Heart left ventricle (tissue), 13 donors: ENCODE results near the gene SEC61A1.

Source experiments
- POLR2A ChIP-seq, 2 donors: fragments of 450-650 bp; IDR thresholded peaks; one replicate each; pipeline ENCODE4 v1.6.1; 2017; ENCODE audit warnings: antibody characterized with exemption in 2 of 2, mild to moderate bottlenecking in 2 of 2, moderate library complexity in 2 of 2
- TF ChIP-seq, protein P1 (sequence below), 12 donors: fragments of 200-600 bp; sonication (generic) in 4 of 12; IDR thresholded peaks; one replicate each; pipeline versions ENCODE4 v1.5.0 to v1.8.0; 2018 to 2022; ENCODE audit warnings: antibody characterized with exemption in 12 of 12, mild to moderate bottlenecking in 5 of 12
- donor health status: ischemic (EF 13 %, LVEDD 7.1; RV severe dilation, severe dysfunction).
- donor health status: DM: no; HTN: yes; CAD: no.
- donor health status: DM: no; HTN: no; CAD: no.
- donor health status: ischemic (EF 25% LVEDD 6.9; RV normal size, moderate dysfunction).
- donor health status: ischemic (EF 25% LVEDD 5.7; RV mildly dilated, moderate dysfunction).
- donor health status: ischemic (EF 35%, LVEDD 5.7; RV mildly dilated, moderate dysfunction).
- donor health status: nonischemic (EF 11% LVEDD 7.7; RV severe dilation, severe dysfunction).
- donor health status: DM: yes; HTN: yes; CAD: no.
- donor health status: PGD.
- donor health status: ischemic (EF 29% LVEDD 5.4; RV normal size, mild dysfunction).
- donor health status: nonischemic (EF 23%, LVEDD 6.1; RV moderate dilation, normal function).

DNA sequence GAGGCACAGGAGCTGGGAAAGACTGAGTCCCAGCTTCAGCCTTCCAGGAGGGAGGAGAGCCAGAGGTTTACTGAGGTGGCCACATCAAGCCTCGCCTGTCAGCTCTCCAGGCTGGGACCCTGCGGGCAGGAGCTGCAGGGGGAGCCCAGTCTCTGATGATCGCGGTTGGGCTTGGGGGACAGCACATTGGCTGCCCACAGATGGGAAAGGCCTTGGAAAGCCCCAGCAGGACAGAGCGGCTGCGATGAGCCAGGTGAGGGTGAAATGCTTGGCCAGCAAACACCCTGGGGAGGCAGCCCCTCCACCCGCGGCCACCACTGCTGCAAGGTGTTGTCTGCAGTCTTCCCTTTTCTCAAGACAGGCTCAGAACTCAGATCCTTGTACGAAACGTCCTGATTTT, 31.2 kb downstream of the SEC61A1 start:
- TF ChIP-seq, protein P1, sequence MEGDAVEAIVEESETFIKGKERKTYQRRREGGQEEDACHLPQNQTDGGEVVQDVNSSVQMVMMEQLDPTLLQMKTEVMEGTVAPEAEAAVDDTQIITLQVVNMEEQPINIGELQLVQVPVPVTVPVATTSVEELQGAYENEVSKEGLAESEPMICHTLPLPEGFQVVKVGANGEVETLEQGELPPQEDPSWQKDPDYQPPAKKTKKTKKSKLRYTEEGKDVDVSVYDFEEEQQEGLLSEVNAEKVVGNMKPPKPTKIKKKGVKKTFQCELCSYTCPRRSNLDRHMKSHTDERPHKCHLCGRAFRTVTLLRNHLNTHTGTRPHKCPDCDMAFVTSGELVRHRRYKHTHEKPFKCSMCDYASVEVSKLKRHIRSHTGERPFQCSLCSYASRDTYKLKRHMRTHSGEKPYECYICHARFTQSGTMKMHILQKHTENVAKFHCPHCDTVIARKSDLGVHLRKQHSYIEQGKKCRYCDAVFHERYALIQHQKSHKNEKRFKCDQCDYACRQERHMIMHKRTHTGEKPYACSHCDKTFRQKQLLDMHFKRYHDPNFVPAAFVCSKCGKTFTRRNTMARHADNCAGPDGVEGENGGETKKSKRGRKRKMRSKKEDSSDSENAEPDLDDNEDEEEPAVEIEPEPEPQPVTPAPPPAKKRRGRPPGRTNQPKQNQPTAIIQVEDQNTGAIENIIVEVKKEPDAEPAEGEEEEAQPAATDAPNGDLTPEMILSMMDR (IDR thresholded peaks at IDR 0.05) = no peak
- TF ChIP-seq POLR2A (IDR thresholded peaks at IDR 0.05) = no peak
